Esophagus muscularis mucosa (tissue), 4 donors: ENCODE data around the gene FAM114A1.

Experiments
- EP300 ChIP-seq: sonication (generic); formaldehyde crosslinking; IDR thresholded peaks from one replicate; pipeline ENCODE4 v1.6.1; 2017; ENCODE audit warnings: antibody characterized with exemption
- POLR2A ChIP-seq: fragments of 450-650 bp; IDR thresholded peaks from one replicate; pipeline ENCODE4 v1.6.1; 2017; ENCODE audit warnings: antibody characterized with exemption, moderate library complexity, mild to moderate bottlenecking, low read depth
- TF ChIP-seq, protein P1 (sequence below), 3 experiments: fragments of 200-600 bp in 2 of 3; fragments of 450-650 bp in 1 of 3; sonication (generic) in 2 of 3; IDR thresholded peaks; one replicate each; pipeline ENCODE4 v1.5.1; 2017 to 2019; ENCODE audit warnings: antibody characterized with exemption in 3 of 3, mild to moderate bottlenecking in 2 of 3, moderate library complexity in 1 of 3

DNA sequence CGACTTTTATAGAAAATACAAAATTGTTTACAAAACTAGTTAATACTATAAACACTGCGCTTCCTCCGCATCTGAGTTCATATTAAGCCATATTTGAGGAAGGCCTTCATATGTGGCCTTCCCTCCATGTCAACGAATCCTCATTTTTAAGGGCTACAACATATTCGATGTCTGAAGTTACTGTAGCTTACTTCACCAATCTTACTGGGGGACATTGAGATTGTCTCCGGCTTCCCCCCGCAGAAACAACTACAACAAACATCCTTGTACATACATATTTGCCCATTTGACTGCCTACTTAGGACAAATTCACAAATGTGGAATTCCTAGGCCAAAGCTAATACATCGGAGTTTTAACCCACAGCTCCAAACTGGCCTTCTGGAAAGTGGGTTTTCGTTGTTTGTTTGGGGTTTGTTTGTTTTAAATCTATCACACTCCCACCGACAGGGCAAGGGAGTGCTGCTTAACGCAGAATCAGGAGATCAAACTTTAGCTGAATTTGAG lies 581 bp upstream of the FAM114A1 start:
- TF ChIP-seq, protein P1, sequence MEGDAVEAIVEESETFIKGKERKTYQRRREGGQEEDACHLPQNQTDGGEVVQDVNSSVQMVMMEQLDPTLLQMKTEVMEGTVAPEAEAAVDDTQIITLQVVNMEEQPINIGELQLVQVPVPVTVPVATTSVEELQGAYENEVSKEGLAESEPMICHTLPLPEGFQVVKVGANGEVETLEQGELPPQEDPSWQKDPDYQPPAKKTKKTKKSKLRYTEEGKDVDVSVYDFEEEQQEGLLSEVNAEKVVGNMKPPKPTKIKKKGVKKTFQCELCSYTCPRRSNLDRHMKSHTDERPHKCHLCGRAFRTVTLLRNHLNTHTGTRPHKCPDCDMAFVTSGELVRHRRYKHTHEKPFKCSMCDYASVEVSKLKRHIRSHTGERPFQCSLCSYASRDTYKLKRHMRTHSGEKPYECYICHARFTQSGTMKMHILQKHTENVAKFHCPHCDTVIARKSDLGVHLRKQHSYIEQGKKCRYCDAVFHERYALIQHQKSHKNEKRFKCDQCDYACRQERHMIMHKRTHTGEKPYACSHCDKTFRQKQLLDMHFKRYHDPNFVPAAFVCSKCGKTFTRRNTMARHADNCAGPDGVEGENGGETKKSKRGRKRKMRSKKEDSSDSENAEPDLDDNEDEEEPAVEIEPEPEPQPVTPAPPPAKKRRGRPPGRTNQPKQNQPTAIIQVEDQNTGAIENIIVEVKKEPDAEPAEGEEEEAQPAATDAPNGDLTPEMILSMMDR (IDR thresholded peaks at IDR 0.05): no peak
- no peak for TF ChIP-seq EP300
- TF ChIP-seq POLR2A: no peak
